HPDE6-E6E7 (cell line): Measurements from ENCODE around the gene KIF5A.
A peak's percentile ranks its signal among the peaks of the same experiment; 100 is the strongest.

Experiments
- DNase-seq: peaks from one replicate; pipeline ENCODE4 v3.0.0; 2011; ENCODE audit warnings: missing footprints; ENCODE audit errors: extremely low spot score

KIF5A gene

GRCh38 chr12:57535764-57536596, 13.9 kb upstream of the KIF5A start:
- no peak for DNase-seq

GRCh38 chr12:57536597-57536942, 13.3 kb upstream of the KIF5A start:
- DNase-seq = no peak

- DNase-seq = no peak
These were observed 10.6 kb upstream of the KIF5A start for GRCh38 chr12:57539134-57539768.

GRCh38 chr12:57541001-57541400, 8.8 kb upstream of the KIF5A start:
- DNase-seq = no peak

GRCh38 chr12:57541717-57542116, 8.1 kb upstream of the KIF5A start:
- no peak for DNase-seq

- no peak for DNase-seq
These were observed 6.3 kb upstream of the KIF5A start for GRCh38 chr12:57543581-57543980.

- DNase-seq = peak; percentile 62
These were observed 3.9 kb upstream of the KIF5A start for GRCh38 chr12:57545809-57546437.

- DNase-seq = peak; percentile 99
These were observed 3.2 kb upstream of the KIF5A start, which contains the start of gene DCTN2 for GRCh38 chr12:57546438-57547287. Gene DCTN2, minus strand, starts transcription at chr12:57547192. Its CDS starts 129 bp downstream, at chr12:57547063.

- no peak for DNase-seq
These were observed 2.4 kb upstream of the KIF5A start for GRCh38 chr12:57547288-57548012.

- DNase-seq = no peak
These were observed 1.9 kb upstream of the KIF5A start for GRCh38 chr12:57548013-57548315.

GRCh38 chr12:57548488-57548887, 1.4 kb upstream of the KIF5A start:
- no peak for DNase-seq

GRCh38 chr12:57549203-57549908, 488 bp upstream of the KIF5A start:
- DNase-seq = no peak

- DNase-seq = no peak
These were observed 1.1 kb downstream of the KIF5A start for GRCh38 chr12:57550641-57551549.

- DNase-seq = no peak
These were observed 1.9 kb downstream of the KIF5A start for GRCh38 chr12:57551637-57552305.

- DNase-seq = no peak
These were observed 2.4 kb downstream of the KIF5A start for GRCh38 chr12:57552306-57552651.

- no peak for DNase-seq
These were observed 3.0 kb downstream of the KIF5A start for GRCh38 chr12:57552835-57553313.

GRCh38 chr12:57553343-57554202, 3.7 kb downstream of the KIF5A start:
- no peak for DNase-seq

- DNase-seq = no peak
These were observed 4.6 kb downstream of the KIF5A start for GRCh38 chr12:57554453-57554852.
